Left lung (tissue), 10 donors: ENCODE measurements around the gene NOXA1. TPM values are rescaled to one million over a fixed set of nuclear protein-coding genes. Genes with fewer than 3 reads are reported as not detected.

Experiments
- ATAC-seq: fragments of 200-7000 bp; cut with Tn5 transposase; one replicate; pipeline ENCODE4 v1.9.1; 2020; ENCODE audit warnings: moderate library complexity
- DNase-seq, 4 donors: peaks; one replicate each; pipeline ENCODE4 v3.0.0-alpha.2; 2013 to 2020
- H3K27ac ChIP-seq, 2 donors: fragments of 200-600 bp; sonication (generic) in 1 of 2; one replicate each; pipeline versions ENCODE4 v1.5.0 to v1.8.0; 2020 to 2021
- H3K27me3 ChIP-seq, 2 donors: fragments of 200-600 bp; sonication (generic) in 1 of 2; one replicate each; pipeline versions ENCODE4 v1.5.0 to v1.8.0; 2020 to 2021
- H3K36me3 ChIP-seq, 2 donors: fragments of 200-600 bp; sonication (generic) in 1 of 2; one replicate each; pipeline versions ENCODE4 v1.5.0 to v1.8.0; 2020 to 2021
- H3K4me1 ChIP-seq, 2 donors: fragments of 200-600 bp; one replicate each; pipeline ENCODE4 v1.8.0; 2021
- H3K4me3 ChIP-seq, 2 donors: fragments of 200-600 bp; sonication (generic) in 1 of 2; one replicate each; pipeline versions ENCODE4 v1.5.0 to v1.8.0; 2020 to 2021; ENCODE audit warnings: mild to moderate bottlenecking in 1 of 2
- H3K9me3 ChIP-seq, 2 donors: fragments of 200-600 bp; sonication (generic) in 1 of 2; one replicate each; pipeline versions ENCODE4 v1.5.0 to v1.8.0; 2020 to 2021
- intact Hi-C, 2 donors: fragments of 100-400 bp; cut with DNase I; formaldehyde crosslinking; loops; one replicate each; pipeline versions ENCODE4 v1.11.2 to v1.14.2; 2022
- polyA plus RNA-seq, 6 donors: library from polyadenylated mRNA; unstranded; fragments of 120-200 nt; gene quantifications; one replicate each; pipeline ENCODE4 v1.2.1, GENCODE V29; 2013; ENCODE audit not compliant: insufficient read length in 6 of 6
- total RNA-seq, 2 donors: library from RNA; stranded (reverse); fragmentation: NEBNext Ultra II Directional; extraction: Animal tissue kit (Norgen Biotek cat#: 25700); gene quantifications; one replicate each; pipeline ENCODE4 v1.2.1, GENCODE V29; 2021
- TF ChIP-seq, protein P1 (sequence below), 2 donors: fragments of 200-600 bp; sonication (generic) in 1 of 2; IDR thresholded peaks; one replicate each; pipeline versions ENCODE4 v1.5.0 to v1.8.0; 2021; ENCODE audit warnings: antibody characterized with exemption in 2 of 2
- donor health status: DM: no; HTN: yes; CAD: no.
- donor health status: DM: no; HTN: no; CAD: no.

Gene NOXA1
- total and polyA plus RNA-seq, 8 donors, result 4.5 to 8.7 (median 6.9) TPM

DNA sequence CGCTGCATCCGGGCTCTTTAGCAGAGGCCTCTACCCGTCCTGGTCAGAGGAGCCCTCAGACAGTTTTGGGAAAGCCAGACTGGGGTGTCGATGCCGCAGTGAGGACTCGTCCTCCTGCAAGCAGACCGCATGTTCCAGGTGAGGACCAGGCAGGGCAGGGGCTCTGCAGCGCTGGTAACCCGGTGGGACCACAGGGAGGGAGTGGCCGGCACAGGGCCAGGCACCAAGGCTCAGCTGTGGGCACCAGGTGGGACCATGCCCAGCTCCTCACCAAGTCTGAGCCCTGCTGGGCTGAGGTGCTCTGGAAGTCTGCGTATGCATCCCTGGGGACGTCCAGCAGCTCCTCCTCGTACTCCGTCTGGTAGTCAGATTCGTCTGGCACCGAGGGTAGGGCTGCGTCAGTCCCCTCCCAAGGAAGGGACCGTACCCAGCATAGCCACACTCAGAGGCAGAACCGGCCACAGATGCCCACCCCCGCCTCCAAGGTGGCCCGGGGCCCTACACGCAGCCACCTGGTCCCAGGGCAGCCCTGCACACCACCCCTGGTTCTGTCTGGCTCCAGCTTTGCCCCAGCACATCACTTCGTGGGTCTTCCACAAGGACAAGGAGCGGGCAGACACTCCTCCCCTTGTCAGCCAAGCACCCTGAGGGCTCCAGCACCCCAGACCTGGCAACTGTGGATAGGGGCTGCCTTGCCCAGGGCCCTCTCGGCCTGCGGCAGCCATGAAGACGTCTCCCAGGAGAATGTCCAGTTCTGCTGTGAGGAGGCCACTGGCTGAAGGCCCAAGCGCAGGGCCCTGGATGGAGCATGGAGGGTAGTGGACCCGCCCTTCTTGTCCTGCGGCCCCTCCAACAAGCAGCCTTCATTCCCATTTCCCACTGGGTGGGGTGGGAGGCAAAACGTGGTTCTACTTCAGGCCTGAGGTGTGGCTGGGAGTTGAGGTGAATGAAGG, 37.4 kb downstream of the NOXA1 start:
- peaks cover 0 to 27% of the 10 kb centered on the region in 2 donors for H3K27me3 ChIP-seq
- TF ChIP-seq, protein P1, sequence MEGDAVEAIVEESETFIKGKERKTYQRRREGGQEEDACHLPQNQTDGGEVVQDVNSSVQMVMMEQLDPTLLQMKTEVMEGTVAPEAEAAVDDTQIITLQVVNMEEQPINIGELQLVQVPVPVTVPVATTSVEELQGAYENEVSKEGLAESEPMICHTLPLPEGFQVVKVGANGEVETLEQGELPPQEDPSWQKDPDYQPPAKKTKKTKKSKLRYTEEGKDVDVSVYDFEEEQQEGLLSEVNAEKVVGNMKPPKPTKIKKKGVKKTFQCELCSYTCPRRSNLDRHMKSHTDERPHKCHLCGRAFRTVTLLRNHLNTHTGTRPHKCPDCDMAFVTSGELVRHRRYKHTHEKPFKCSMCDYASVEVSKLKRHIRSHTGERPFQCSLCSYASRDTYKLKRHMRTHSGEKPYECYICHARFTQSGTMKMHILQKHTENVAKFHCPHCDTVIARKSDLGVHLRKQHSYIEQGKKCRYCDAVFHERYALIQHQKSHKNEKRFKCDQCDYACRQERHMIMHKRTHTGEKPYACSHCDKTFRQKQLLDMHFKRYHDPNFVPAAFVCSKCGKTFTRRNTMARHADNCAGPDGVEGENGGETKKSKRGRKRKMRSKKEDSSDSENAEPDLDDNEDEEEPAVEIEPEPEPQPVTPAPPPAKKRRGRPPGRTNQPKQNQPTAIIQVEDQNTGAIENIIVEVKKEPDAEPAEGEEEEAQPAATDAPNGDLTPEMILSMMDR (IDR thresholded peaks at IDR 0.05), result no peak
- DNase-seq (peak in 2 of 4 donors; percentile 31 to 80), ATAC-seq (no peak)
- H3K4me1 ChIP-seq, result peaks cover 11 to 29% of the 10 kb centered on the region in 2 donors
- H3K9me3 ChIP-seq, result no peaks in the 10 kb centered on the region
- no peak overlapping the region for H3K4me3 ChIP-seq
- intact Hi-C loops, result no loop called here
- H3K27ac ChIP-seq, result no peak overlapping the region
- no peaks in the 10 kb centered on the region for H3K36me3 ChIP-seq

DNA sequence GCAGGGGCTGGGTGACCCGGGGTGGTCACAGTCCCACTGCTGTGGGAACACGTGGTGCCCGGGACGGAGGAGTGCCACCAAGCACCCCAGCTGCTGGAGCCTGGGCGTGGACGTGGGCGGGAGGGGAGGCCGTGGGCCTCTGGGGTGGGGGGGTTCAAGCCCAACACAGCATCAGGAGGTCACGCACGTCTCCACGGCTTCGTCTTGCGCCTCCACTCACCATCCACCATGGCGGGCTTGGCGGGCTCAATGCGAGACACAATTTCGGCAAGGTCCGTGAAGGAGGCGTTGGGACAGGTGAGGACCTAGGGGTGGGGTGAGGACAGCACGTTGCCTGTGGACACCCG, 38.1 kb downstream of the NOXA1 start:
- Histone ChIP-seq H3K36me3 (no peaks in the 10 kb centered on the region), H3K9me3 (no peaks in the 10 kb centered on the region), H3K27ac (no peak overlapping the region), H3K27me3 (peaks cover 0 to 27% of the 10 kb centered on the region in 2 donors), H3K4me3 (no peak overlapping the region), H3K4me1 (peaks cover 11 to 29% of the 10 kb centered on the region in 2 donors)
- ATAC-seq, result no peak
- TF ChIP-seq, protein P1 (IDR thresholded peaks at IDR 0.05), result no peak
- no peak for DNase-seq
- intact Hi-C loops, result no loop called here

DNA sequence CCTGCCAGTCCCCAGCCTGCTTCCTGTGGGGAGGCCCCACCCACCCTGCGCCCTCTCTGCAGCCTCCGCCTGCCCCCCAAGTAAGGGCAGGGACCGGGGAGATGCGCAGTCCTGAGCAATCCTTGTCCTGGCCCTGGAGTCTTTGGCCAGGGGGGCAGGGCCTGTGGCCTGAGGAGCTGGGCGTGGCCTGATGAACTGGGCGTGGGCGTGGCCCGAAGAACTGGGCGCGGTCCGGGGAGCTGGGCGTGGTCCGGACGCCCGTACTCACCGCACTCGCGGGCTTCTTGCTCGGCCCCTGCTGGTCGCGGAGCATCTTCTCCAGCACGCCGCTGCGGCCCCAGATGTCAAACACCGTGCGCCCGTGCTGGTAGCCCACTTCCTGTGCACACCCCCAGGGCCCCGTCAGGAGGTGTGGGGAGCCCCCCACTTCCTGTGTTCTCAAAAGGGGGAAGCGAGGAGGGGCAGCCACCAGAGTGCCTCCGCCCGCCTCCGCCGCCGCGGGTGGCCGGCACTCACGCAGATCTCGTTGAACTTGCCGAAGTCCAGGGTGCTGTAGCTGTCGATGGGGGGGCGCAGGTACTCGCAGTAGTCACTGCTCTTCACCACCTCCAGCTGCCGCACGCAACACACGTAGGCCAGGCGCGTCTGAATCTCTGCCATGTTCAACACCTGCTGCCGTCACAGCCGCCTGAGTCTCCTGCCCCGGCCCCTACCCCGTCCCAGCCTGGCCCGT, 38.6 kb downstream of the NOXA1 start:
- intact Hi-C loops, result no loop called here
- Histone ChIP-seq H3K4me1 (peaks cover 11 to 29% of the 10 kb centered on the region in 2 donors), H3K9me3 (no peaks in the 10 kb centered on the region), H3K4me3 (peak overlapping the region in 1 of 2 donors; percentile 11), H3K27ac (no peak overlapping the region), H3K36me3 (no peaks in the 10 kb centered on the region), H3K27me3 (peaks cover 0 to 27% of the 10 kb centered on the region in 2 donors)
- no peak for ATAC-seq
- TF ChIP-seq, protein P1 (IDR thresholded peaks at IDR 0.05), result no peak
- peak in 3 of 4 donors; percentile 47 to 91 (median 56) for DNase-seq

DNA sequence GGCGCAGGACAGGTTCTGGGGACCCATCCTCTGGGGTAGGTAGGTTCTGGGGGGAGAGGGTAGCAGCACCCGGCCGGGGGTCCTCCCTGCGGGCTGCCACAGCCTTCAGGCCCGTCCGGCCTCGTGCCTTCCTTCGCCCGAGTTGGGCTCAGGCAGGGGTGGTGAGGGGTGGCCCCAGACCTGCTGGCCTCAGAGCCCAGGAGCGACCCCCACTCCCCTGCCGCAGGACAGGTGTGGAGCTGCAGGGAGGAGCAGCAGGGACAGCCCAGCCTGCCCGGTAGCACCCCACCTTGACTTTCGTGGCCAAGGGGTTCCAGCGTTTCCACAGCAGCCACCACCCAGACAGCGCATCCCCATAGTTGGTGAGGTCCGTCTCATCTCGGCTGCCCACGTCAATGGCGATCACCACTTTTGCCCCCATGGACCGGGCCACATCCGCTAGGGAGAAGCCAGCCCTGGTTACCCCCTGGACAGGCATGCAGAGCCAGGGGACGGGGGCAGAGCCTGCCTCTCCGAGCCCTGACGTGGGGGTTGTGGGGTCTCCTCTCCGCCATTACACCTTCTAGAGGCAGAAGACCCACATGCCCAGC, 39.3 kb downstream of the NOXA1 start:
- Histone ChIP-seq H3K9me3 (no peaks in the 10 kb centered on the region), H3K27me3 (peaks cover 0 to 27% of the 10 kb centered on the region in 2 donors), H3K27ac (no peak overlapping the region), H3K4me3 (no peak overlapping the region), H3K4me1 (peaks cover 11 to 25% of the 10 kb centered on the region in 2 donors), H3K36me3 (no peaks in the 10 kb centered on the region)
- no peak for ATAC-seq
- DNase-seq, result peak in 2 of 4 donors; percentile 22 to 78
- TF ChIP-seq, protein P1 (IDR thresholded peaks at IDR 0.05), result no peak
- intact Hi-C loops, result no loop called here
